HG03457 (cell line): Measurements from ENCODE around the gene TTC28.
"Not testable (repeated sequence)": the region's sequence is repeated elsewhere in the genome, so short reads cannot be mapped to it uniquely, and the experiment has no call there.

ENCODE experiments used
- ATAC-seq: cut with Tn5 transposase; IDR thresholded peaks from one replicate; pipeline ENCODE4 v1.9.1; 2021; ENCODE audit warnings: moderate number of reproducible peaks; ENCODE audit not compliant: unreplicated experiment

TTC28 gene

DNA sequence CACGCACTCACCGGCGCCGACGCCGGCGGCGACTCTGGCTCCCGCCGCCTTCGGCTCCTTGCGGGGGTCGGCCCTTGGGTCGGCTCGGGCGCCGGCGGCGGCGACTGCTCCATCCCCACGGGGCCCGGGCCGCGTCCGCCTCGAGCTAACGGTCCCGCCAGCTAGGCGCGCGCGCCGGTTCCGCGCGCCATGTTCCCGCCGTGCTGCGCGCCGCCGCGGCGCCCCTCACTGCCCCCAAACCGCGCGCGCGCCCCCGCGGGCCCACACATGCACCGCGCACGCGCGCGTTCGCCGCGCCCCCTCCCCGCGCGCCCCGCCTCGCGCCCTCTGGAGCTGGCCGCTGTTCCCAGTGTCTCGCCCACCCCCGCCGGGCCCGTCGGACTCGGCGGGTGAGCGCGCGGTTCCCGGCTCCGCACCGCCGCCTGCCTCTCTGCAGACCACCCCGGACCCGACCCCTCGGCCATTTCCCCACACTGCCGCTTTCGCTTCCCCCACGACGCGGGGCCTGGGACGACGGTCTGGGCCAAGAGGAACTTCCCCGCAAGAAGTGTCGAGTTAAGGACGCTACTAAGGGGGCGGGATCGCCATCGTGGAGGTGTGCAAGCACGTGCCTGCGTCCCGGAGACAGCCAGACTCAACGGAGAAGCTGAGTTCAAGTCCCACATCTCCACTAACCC, at the start of gene TTC28:
Gene TTC28, minus strand, starts transcription at position 230 of the 677 bp plus-strand sequence. Its CDS starts 117 bp downstream, at position 113.
- not testable (repeated sequence) for ATAC-seq

GRCh38 chr22:28728621-28729313, 49.1 kb upstream of the TTC28 start:
- no peak for ATAC-seq

- no peak for ATAC-seq
Measured at GRCh38 chr22:28728002-28728401, 48.4 kb upstream of the TTC28 start.

GRCh38 chr22:28718044-28718443, 38.4 kb upstream of the TTC28 start:
- no peak for ATAC-seq

- ATAC-seq: no peak
Measured at GRCh38 chr22:28716686-28717085, 37.0 kb upstream of the TTC28 start.

GRCh38 chr22:28715611-28716010, 36.0 kb upstream of the TTC28 start:
- ATAC-seq: no peak

GRCh38 chr22:28714043-28714628, 34.5 kb upstream of the TTC28 start:
- ATAC-seq: no peak

- ATAC-seq: no peak
Measured at GRCh38 chr22:28711820-28712777, 32.5 kb upstream of the TTC28 start.

DNA sequence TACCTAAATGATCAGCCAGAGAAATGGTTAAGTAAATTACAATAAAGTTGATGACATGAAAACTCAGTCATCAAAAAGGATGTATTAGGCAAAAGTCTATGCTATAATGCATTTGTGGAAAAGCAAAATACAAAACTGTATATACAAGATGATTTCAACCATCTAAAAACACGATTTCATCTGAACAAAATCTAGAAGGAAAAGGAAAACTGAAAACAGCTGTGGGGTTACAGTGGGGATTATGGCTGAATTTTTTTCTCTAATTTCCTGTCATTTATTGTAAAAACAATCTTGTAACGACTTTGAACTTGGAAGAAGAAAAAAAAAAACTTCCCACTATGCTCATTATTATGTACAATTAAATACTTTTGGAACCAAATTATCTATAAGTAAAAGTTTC, 31.7 kb upstream of the TTC28 start:
- no peak for ATAC-seq

- ATAC-seq: no peak
Measured at GRCh38 chr22:28710576-28711191, 31.0 kb upstream of the TTC28 start.

DNA sequence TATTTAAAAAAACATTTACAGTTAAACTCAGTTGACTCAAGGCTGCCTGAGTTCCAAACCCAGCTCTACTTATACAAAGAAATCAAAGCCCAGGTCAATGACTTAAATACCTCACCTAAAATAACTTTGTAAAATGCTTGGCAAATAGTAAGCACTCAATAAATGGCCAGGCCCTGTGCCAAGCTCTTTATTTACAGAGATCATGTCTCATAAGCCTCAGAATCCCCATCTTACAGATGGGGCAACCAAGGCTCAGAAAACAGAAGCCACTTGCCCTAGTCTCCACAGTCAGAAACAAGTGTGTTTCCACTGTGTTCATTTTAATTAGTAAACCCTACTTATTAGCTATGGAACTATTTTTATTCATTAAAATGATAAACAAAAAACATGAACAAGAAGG, 30.5 kb upstream of the TTC28 start:
- ATAC-seq: no peak

DNA sequence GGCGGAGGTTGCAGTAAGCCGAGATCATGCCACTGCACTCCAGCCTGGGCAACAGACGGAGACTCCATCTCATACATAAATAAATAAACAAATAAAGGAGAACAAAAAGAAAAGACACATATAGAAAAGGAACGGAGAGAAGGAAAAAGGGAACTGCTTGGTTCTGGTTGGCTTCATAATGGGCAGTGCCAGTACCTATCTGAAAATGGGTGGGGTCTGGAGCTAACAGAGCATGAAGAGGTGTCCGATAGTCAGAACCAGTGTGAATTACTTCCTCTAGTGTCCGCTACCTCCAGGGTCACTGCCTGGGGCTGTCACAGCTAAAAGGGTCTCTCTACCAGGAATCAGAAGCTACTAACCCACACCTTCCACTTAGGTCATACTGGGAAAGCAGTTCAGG, 27.2 kb upstream of the TTC28 start:
- ATAC-seq: no peak

- no peak for ATAC-seq
Measured at GRCh38 chr22:28703436-28703835, 23.8 kb upstream of the TTC28 start.

DNA sequence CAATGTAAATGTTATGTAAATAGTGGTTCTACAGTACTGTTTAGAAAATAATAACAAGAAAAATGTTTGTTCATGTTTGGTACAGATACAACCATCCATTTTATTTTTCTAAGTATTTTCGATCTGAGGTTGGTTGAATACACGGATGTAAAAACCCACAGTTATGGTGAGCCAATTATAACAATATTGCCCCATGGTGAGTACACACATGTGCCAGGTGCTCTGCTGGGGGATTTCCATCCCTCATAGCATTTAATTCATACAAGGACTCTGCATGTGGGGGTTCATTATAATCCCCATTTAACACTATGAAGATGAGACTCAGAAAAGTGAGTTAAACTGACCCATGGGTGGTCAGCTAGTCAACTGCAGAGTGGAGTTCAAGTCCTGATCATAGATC, 23.3 kb upstream of the TTC28 start:
- no peak for ATAC-seq

- ATAC-seq: not testable (repeated sequence)
Measured at GRCh38 chr22:28693041-28693760, 13.6 kb upstream of the TTC28 start.

DNA sequence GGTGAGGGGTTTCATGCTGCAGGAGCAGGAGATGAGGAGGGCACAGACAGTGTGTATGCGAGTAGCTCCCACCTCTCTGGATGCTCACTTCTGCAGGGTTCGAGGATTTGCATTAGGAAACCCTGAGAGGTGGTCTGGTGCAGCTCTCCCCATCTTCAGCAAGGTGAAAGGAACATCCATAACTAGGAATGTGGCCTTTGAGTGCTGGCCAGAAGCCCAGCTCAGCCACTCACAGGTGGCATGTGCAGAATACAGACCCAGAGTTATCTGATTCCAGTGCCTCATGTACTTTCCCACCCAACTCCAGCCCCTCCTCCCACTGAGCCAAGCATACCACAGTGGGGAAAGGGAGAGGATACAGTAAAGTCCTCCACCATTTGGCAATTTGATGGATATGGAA, 10.2 kb upstream of the TTC28 start:
- not testable (repeated sequence) for ATAC-seq

- not testable (repeated sequence) for ATAC-seq
Measured at GRCh38 chr22:28682966-28683365, 3.3 kb upstream of the TTC28 start.

- not testable (repeated sequence) for ATAC-seq
Measured at GRCh38 chr22:28680813-28681490, 1.3 kb upstream of the TTC28 start.
